Stimulated activated CD8-positive, alpha-beta memory T cell treated with anti-CD3 and anti-CD28 coated beads, Interleukin-2, amount 100 ng/mL, for 48 hours (primary cell): ENCODE results near the gene ISLR.
"Not testable (repeated sequence)": the region's sequence is repeated elsewhere in the genome, so short reads cannot be mapped to it uniquely, and the experiment has no call there.

Source experiments
- DNase-seq, 2 donors: peaks; one replicate each; pipeline ENCODE4 v3.0.0-alpha.2; 2020; ENCODE audit warnings: low read depth in 2 of 2

Gene ISLR

DNA sequence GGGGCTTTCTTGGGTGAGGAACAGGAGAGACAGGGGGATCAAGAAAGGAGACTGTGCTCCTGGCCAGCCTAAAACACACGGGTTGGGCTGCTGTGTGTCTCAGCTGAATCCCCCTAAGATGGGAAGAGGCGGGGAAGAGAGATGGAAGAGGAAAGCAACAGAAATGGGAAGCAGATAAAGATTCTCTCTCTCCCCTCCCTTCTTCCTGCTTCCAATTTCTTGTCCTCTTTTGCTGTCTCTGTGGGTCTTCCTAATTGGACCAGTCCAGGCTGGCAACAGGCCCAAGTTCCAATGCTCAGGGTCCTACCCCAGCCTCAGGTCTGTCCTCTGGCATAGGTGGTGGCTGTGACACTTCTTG lies 36.0 kb upstream of the ISLR start:
- DNase-seq: no peak

DNA sequence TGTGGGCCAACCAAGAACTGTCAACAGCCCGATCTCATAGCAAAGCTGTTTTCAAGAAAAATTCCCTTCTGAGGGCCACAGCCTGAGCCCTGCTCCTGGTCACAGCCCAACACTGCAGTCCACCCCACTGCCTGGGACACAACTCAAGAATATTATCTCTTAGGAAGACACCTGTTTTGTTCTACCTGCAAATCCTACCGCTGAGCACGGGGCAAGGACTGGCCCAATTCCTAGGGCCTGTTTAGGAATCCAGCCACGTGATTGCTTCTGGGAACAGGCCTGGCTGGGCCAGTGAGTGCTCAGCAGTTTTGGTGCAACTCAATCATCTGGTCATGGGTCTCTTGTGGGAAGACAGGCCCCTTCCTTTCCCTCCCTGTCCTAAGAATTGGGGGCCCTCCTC lies 34.9 kb upstream of the ISLR start:
- DNase-seq: no peak

DNA sequence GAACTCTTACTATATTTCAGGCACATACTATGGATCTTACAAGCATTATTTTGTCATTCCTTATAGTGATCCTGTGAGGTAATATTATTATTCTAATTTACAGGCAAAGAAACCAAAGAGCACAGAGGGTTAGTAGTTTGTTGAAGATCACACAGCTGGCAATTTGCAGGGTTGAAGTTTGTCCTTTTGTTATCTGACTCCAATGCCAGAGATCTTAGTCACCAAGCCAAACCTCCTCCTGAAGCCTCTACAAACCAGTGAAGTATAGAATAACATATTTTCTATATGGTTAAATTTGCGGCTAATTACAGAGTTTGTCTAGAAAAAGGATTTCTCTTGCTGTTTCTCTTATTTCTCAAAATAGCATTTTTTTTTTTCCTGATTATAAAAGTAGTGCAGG lies 31.9 kb upstream of the ISLR start:
- DNase-seq: no peak

DNA sequence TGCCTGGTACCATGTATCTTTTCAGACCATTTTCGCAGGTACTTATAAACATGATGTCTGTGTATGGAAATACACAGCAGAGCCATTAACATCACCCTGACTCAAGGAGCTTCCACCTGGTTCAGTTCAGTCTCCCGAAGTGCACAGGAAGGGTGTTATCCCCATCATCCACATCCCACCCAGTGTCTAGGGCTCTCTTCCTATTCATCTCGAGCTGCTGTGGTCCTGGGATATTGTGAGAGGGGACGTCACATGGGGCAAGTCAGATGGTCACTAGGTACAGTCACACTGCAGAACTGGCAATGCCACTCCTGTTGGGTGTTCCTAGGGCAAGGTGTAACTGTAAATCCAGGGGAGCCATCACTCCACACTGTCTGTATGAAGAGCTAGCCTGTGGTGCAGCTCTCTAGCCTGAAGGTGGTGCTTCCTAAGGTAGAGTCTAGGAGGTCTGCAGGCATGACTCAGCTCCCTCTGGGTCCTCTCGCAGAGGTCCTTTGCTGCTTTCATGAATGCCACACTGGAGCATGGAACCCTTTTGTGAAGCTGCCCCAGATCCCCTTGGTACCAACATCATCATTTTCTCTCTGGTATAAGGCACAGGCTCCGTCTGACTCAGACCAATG lies 29.2 kb upstream of the ISLR start:
- DNase-seq: no peak

DNA sequence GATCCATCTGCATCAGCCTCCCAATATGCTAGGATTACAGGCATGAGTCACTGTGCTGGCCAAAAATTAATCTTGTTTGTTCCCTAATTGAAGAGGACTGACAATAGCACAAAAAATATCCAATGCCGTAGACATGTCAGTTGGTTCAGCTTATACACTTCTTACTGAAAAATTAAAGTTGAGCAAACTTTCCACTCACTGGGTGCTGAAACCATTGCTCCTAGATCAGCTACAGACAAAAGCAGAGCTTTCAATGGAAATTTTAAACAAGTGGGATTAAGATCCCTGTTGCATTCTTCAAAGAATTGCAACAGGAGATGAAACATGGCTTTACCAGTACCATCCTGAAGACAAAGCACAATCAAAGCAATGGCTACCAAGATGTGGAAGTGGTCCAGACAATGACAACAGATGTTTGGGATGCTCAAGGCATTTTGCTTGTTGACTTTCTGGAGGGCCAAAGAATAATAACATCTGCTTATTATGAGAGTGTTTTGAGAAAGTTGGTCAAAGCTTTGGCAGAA lies 27.2 kb upstream of the ISLR start:
- no peak for DNase-seq

DNA sequence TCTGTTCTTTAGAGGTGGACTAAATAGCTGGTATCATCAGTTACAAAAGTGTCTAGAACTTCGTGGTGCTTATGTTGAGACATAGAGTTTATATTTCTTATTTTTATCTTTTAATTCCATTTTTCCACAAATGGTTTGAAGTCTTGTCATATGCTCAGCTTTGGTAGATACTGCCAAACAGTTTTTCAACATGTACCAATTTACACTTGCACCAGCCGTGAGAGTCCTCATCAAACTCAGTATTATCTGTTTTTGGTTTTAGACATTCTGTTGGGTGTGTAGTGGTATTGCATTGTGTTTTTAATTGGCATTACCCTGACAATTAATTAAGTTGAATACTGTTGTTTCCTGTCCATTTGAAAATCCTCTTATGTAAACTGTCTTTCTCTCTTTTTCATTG lies 26.5 kb upstream of the ISLR start:
- DNase-seq: no peak

DNA sequence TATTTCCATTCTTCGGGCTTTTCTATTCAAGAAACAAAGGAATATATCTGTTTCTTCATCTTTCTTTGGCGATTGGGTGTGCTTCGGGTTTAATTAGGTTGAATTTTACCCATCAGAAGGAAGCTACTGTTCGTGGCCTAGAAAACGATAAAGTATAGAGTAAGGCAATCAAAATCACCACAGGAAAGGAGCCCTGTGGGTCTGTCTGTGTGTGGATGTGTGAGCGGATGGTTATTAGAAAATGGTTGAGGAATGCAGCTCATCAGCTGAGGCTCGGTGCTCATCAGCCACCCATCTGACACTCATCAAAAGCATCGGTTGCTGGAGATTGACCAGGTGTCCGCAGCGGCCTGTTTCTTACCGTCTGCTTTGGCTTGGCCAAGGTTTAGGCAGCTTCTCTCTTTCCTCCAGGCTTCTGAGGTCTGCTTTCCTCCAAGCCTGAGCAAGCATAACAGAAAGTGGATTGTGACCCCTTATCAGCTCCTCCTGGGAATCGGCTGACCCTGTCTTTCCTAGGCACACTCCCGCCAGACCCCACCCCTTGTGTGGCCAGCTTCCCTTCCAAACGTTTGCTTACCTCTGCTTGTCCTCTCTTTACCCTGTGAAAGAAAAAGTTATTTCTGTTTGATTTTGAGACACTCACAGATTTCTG lies 17.6 kb upstream of the ISLR start:
- DNase-seq: no peak

DNA sequence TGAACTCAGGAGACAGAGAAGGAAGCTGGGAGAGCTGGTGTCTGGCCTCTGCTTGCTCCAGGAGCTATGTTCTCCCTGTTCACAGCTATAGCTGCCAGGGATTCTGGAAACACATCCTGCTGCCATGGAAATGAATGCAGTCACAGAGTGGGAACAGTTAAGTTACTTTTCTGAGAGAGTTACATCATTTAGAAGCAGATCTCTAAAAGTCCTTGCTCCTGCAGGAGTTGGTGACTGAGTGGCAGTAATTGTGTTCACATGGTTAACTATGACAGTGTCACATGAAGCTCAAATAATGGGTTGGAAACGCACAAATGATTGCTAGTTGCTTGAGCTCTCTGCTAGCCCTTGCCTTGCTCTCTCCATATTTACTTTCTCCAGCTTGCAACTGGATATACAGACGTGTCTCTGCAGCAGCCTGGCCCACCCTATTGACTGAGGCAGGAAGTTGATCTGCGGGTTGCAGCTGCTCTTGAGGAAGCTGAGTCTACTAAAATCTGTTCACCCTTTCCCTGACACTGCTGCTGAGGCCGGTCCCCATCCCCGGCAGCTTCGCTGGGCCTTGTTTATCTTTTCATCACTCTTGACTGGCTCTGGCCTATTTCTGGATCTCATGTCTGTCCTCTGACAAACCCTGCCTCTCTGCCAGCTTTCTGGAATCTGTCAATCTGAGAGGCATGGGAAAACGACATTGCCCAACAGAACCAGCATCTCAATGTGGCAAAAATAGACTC lies 16.7 kb upstream of the ISLR start:
- no peak for DNase-seq

DNA sequence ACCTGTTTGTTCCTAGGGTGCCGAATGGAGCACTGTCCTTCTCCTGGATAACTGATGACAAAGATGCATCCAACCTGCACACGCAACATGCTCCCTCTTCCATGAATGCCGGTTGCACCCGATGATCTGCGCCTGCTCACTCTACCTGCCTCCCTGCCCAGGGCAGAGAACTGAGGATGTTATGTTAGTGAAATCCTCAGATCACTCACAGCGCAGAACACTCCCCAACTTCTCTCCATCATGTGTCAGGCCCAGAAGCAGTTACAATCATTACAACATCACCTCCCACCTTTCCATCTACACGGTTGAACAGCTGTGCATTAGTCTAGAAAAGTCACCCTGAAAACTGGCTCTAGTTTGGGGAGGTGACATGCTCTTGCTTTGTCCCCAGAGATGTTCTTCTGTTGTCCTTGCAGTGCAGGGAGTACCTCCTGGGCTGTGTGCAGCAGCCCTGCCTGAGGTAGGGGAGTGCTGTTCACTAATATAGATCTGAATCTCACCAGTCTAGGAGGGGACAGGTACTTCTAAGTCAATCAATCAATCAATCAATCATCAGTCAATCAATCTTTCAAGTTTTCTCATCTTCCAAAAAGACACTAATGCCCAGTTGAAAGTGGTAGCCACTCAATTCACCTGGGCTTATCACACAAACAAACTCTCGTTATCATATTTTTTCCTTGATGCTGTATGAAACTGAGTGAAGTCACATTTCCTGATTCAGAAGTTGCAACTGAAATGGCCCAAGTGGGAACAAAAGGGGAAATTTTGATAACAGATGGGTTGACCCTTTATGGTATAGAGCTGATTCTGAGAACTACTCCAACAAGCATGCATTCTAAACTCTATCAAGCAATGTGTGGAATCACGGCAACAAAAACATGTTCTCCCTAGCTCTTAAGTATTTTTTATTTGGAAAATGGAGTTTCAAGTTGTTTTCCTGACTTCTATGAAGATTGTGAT lies 15.4 kb upstream of the ISLR start:
- DNase-seq: no peak

DNA sequence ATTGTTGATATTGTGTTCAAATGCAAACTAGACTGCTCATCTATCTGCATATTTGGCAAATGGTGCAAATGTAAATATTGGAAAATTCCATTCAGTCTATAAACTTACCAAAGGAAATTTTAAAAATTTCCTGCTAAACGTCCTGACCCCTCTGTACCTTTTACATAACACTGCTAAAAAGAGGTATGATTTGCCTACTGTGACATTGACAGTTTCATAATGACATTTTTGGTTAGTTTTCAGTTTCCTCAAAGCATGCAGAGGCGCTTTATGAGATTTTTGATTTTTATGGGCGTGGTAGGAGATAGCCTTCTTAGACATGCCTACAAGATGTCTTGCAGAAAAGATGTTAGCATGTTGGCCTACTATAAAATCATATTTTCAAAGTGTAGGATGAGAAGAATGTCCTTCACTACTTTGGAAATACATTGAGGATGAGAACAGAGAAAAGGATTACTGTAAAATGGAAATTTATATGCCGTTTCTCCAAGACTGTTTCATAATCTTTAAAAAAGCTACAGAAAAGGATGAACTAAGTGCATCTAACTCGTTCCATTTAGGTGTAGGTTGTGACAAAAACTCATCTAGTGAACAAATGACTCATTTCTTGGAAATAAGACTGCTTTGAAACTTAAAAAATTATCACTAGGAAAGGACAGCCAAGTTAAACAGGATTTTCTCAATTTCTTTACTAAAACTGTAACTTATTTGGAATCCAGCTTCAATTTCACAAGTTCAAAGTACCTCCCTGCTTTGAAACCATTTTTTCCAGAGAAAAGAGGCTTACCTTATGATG lies 14.5 kb upstream of the ISLR start:
- DNase-seq: no peak

DNA sequence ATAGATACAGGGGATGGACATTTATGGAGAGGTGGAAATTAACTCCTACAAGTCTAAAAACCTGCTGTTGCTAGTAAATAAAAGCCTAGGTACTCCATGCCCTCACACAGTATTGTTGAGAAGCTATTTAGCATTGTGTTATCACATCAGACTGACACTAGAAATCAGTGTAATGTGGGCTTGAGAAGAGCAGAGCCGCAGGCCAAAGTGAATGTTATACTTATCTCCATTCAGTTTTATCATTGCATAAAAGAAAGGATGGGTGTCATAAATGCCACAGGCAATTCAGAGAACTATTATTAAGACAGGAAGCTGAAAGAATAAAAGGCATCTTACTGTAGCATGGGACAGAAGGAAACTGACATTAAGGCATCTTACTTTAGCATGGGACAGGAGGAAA lies 13.7 kb upstream of the ISLR start:
- DNase-seq: no peak

DNA sequence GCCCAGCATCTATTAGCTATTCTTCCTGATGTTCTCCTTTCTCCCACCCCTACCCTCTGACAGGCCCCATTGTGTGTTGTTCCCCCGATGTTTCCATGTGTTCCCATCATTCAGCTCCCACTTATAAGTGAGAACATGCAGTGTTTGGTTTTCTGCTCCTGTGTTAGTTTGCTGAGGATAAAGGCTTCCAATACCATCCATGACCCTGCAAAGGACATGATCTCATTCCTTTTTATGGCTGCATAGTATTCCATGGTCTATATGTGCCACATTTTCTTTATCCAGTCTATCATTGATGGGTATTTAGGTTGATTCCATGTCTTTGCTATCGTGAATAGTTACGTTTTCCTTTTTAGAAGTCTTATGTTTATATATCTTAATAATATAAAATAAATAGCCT lies 13.1 kb upstream of the ISLR start:
- not testable (repeated sequence) for DNase-seq

DNA sequence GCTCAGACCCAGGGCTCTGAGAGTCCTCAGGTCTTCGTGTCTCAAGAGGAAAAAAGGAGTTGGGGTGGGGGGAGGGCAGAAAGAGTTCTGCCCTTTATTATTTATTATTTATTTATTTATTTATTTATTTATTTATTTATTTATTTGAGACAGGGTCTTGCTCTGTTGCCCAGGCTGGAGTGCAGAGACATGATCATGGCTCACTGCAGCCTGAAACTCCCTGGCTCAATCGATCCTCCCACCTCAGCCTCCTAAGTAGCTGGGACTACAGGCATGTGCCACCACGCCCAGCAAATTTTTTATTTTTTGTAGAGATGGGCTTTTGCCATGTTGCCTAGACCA lies 11.3 kb upstream of the ISLR start:
- DNase-seq: not testable (repeated sequence)

DNA sequence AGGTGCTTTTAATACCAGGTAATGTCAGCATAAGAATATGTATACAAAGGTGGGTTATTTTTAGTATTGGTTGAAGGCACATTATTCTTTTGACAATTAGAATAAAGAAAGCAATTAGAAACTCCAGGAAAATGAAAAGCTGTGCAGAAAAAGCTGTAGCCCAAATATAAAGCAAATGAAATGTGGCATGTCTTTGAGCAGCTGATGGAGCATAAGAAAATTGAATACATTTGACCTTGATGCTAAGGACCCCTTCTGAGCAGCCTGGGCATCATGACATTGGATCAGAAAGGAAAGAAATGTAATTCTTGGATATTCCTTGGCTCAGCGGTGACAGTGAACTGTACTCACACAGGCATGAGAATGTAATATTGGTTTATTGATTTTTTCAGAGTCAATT lies 8.0 kb upstream of the ISLR start:
- no peak for DNase-seq

DNA sequence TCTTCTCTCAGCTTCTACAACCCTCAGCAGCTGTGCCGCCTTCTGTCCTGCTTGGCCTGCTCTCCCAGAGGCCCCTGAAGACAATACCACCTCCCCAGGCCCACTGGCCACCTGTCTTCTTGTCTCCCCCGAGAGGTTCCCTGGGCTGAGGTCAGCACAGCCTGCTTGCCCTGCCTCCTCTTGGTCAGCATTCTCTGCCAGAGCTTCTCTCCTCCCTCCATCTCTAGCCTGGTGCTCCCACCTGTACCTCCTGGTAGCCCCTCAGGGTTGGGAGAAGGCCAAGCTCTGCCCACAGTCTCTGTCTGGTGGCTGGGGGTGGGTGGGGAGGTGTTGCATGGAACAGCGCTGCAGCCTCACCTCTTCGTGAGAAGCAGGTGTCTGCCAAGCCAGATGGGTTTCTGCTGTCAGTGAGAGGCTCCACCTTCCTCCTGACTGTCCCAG lies 5.6 kb upstream of the ISLR start:
- no peak for DNase-seq

DNA sequence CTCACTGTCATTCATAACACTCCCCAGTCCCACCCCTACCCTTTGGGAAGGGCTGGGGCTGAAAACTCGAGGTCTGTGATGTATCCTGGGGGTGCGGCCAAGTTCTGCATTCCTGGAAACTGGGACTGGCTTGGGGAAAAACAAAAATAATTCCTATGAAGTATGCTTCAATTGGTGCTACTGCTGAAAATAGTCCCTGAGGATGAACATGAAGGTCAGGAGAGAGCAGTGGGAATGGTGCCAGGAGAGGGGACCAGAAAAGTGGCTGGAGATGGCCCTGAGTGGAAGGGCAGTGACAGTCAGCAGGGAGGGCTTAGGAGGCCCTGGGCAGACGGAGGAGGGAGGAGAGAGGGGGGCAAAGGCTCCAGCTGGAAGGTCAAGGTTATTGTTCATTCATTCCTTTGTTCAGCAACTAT lies 4.8 kb upstream of the ISLR start:
- DNase-seq: no peak

DNA sequence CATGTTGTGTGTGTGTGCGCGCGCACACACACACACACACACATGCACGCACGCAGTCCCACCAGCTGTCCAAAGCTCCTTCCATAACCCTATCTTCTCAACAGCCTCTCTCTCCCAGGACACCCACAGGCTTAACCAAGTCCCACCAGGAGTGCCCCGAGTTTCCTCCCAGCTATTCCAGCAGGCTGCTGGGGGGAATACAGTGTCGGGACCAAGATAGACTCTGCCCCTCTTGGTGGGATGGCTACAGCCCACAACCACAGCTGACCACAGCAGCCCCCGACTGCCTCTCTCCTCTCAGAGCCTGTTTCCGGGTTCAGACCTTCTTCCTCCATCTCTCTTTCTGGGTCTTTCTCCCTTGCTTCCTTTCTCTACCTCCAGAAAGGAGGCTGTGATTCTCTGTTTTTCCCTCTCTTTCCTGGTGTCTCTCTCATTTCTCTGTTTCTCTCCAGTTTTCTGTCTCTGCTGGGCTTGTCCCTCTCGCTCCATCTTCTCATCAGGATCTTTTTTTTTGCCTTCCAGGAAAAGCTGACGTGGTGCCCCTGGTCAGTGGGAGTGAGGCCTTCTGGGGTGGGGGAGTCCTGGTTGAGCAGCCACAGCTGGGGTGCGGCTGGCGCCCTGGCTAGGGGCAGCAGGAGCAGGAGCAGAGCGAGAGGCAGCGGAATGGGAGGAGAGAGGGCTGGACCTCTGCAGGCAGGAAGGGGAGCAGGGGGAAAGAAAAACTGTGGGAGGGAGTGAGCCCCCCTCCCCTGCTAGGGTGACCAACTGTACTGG lies 3.3 kb upstream of the ISLR start:
- no peak for DNase-seq

DNA sequence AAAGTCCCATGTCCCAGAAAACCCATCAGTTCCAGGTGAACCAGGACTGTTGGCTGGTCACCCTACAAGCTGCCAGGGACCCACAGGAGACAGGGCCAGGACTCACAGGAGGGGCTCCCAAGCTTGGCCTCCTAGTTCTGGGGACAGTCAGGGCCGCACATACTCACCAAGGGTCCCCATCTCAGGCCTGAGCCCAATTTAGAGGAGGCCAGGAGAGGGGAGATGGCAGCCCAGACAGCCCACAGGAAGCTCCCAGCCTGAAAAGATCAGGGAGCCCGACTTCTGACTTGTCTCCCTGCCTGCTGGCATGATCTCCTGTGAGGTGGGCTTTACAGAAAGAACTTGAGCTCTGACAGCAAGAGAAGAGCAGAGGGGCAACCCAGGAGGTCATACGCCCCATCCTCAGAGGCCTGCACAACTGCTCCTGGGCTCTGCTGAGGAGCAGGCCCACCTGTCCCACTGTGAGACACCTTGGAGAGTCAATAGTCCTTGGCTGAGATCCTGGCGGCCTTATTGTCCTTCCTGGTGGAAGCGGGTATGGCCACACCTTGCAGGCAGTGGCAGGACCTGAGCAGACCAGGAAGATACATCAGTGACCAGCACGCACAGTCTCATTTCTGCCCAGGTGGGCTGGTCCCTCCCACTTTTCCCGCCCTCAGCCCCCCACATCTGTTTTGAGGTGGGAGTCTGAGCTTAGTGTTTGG lies 2.5 kb upstream of the ISLR start:
- DNase-seq: no peak

DNA sequence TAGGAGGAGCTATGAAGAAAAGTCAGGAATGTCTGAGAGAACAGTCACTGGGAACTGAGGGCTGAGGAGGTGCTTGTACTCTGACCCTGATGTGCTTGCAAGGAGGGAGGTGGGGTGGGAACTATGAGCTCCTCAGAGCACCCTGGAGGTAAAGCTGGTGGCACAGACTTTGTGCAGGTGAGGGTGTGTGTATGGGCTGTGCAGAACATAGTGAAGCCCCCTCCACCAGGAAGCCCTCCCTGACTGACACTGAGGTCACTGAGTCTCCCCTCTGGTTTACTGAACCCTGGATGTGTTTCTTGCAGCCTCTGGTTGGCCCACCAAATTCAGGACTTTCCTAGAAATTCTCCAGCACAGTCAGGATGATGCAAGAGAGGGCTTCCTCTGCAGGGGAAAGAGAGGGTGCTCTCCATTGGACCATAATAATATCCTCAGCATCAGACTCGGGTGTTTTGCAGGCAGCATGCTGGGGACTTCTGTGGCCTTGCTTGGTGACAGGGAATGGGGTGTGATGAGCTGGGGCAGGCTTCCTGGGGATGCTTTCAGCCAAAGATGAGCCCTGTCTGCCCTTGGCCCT lies 1.5 kb upstream of the ISLR start:
- DNase-seq: no peak
